Spinal cord (tissue), 10 donors: ENCODE data around the gene NEGR1. TPM values are rescaled to one million over a fixed set of nuclear protein-coding genes. Genes with fewer than 3 reads are reported as not detected.

ENCODE experiments used
- DNase-seq, 6 donors: peaks; one replicate each; pipeline versions ENCODE4 v3.0.0 to v3.0.0-alpha.2; 2013 to 2015; ENCODE audit warnings: low spot score in 6 of 6, low read depth in 4 of 6
- H3K27ac ChIP-seq: one replicate; pipeline ENCODE4 v1.5.1; 2013; ENCODE audit warnings: low read depth, low read length, control low read depth
- H3K27me3 ChIP-seq: one replicate; pipeline ENCODE4 v1.6.1; 2013; ENCODE audit warnings: low read length; ENCODE audit not compliant: control insufficient read depth, insufficient read depth
- H3K36me3 ChIP-seq: one replicate; pipeline ENCODE4 v1.6.1; 2013; ENCODE audit warnings: low read length; ENCODE audit not compliant: control insufficient read depth, insufficient read depth
- H3K4me1 ChIP-seq: one replicate; pipeline ENCODE4 v1.6.1; 2013; ENCODE audit warnings: low read length; ENCODE audit not compliant: control insufficient read depth, insufficient read depth
- H3K4me3 ChIP-seq: one replicate; pipeline ENCODE4 v1.5.1; 2013; ENCODE audit warnings: low read depth, low read length, control low read depth
- H3K9me3 ChIP-seq: one replicate; pipeline ENCODE4 v1.6.1; 2013; ENCODE audit warnings: low read length; ENCODE audit not compliant: control insufficient read depth, insufficient read depth
- WGBS: methylation state at CpG from one replicate; pipeline ENCODE4 v1.1.5; 2013; ENCODE audit warnings: missing lambda C conversion rate; ENCODE audit not compliant: insufficient coverage; 5-methylcytosine and 5-hydroxymethylcytosine counted together
- polyA plus RNA-seq, 2 donors: library from polyadenylated mRNA; unstranded; fragments of 120-200 nt; gene quantifications; one replicate each; pipeline ENCODE4 v1.2.1, GENCODE V29; 2013; ENCODE audit not compliant: insufficient read length in 2 of 2
- total RNA-seq, 2 donors: library from RNA; depleted of rRNA in 1 of 2; stranded (reverse); fragments of 120-200 nt in 1 of 2; fragments of >200 nt in 1 of 2; gene quantifications; one replicate each; pipeline versions ENCODE4 v1.2.3 to v1.2.4, GENCODE V29; 2013 to 2014
- donor health status: healthy.

The NEGR1 gene
- total and polyA plus RNA-seq, 4 donors: 21.4 to 88.6 (median 72.8) TPM

GRCh38 chr1:72207059-72207458 lies 75.3 kb downstream of the NEGR1 start:
- no CpG with 5 or more reads among the region's 1 CpG for WGBS
- Histone ChIP-seq H3K9me3 (no peaks in the 10 kb centered on the region), H3K27ac (no peak overlapping the region), H3K4me3 (no peak overlapping the region), H3K27me3 (no peaks in the 10 kb centered on the region), H3K36me3 (no peaks in the 10 kb centered on the region), H3K4me1 (no peaks in the 10 kb centered on the region)
- no peak for DNase-seq

GRCh38 chr1:72202761-72203160 lies 79.6 kb downstream of the NEGR1 start:
- Histone ChIP-seq H3K27me3 (no peaks in the 10 kb centered on the region), H3K4me1 (no peaks in the 10 kb centered on the region), H3K4me3 (no peak overlapping the region), H3K27ac (no peak overlapping the region), H3K9me3 (peaks cover 5% of the 10 kb centered on the region), H3K36me3 (no peaks in the 10 kb centered on the region)
- WGBS: no CpG with 5 or more reads among the region's 2 CpGs
- DNase-seq: no peak

- H3K27ac ChIP-seq: no peak overlapping the region
- no peaks in the 10 kb centered on the region for H3K27me3 ChIP-seq
- no CpG with 5 or more reads among the region's 3 CpGs for WGBS
- peaks cover 5% of the 10 kb centered on the region for H3K9me3 ChIP-seq
- no peaks in the 10 kb centered on the region for H3K4me1 ChIP-seq
- H3K4me3 ChIP-seq: no peak overlapping the region
- no peak for DNase-seq
- no peaks in the 10 kb centered on the region for H3K36me3 ChIP-seq
These were observed 84.6 kb downstream of the NEGR1 start for GRCh38 chr1:72197786-72198185.

GRCh38 chr1:72186733-72187307 lies 95.5 kb downstream of the NEGR1 start:
- Histone ChIP-seq H3K9me3 (no peaks in the 10 kb centered on the region), H3K27me3 (no peaks in the 10 kb centered on the region), H3K4me1 (no peaks in the 10 kb centered on the region), H3K27ac (no peak overlapping the region), H3K4me3 (no peak overlapping the region), H3K36me3 (no peaks in the 10 kb centered on the region)
- WGBS: no CpG with 5 or more reads among the region's 1 CpG
- DNase-seq: peak in 2 of 6 donors; percentile 41 to 51

- no peaks in the 10 kb centered on the region for H3K36me3 ChIP-seq
- no peaks in the 10 kb centered on the region for H3K27me3 ChIP-seq
- H3K4me3 ChIP-seq: no peak overlapping the region
- no peaks in the 10 kb centered on the region for H3K4me1 ChIP-seq
- no peak overlapping the region for H3K27ac ChIP-seq
- peaks cover 4% of the 10 kb centered on the region for H3K9me3 ChIP-seq
- peak in 2 of 6 donors; percentile 19 to 35 for DNase-seq
- WGBS: 45% methylated on average over 2 of the region's 3 CpGs
These were observed 98.1 kb downstream of the NEGR1 start for GRCh38 chr1:72184099-72184701.

- no peaks in the 10 kb centered on the region for H3K4me1 ChIP-seq
- H3K27ac ChIP-seq: no peak overlapping the region
- H3K36me3 ChIP-seq: no peaks in the 10 kb centered on the region
- no peak overlapping the region for H3K4me3 ChIP-seq
- H3K27me3 ChIP-seq: no peaks in the 10 kb centered on the region
- DNase-seq: no peak
- peaks cover 4% of the 10 kb centered on the region for H3K9me3 ChIP-seq
These were observed 99.5 kb downstream of the NEGR1 start for GRCh38 chr1:72182859-72183258.

- H3K27me3 ChIP-seq: no peaks in the 10 kb centered on the region
- DNase-seq: peak in 2 of 6 donors; percentile 14 to 32
- no peaks in the 10 kb centered on the region for H3K36me3 ChIP-seq
- no CpG with 5 or more reads among the region's 2 CpGs for WGBS
- H3K4me3 ChIP-seq: no peak overlapping the region
- H3K27ac ChIP-seq: no peak overlapping the region
- H3K9me3 ChIP-seq: peaks cover 4% of the 10 kb centered on the region
- H3K4me1 ChIP-seq: no peaks in the 10 kb centered on the region
These were observed 104.1 kb downstream of the NEGR1 start for GRCh38 chr1:72178266-72178665.

GRCh38 chr1:72177711-72178110 lies 104.6 kb downstream of the NEGR1 start:
- H3K4me1 ChIP-seq: no peaks in the 10 kb centered on the region
- H3K27ac ChIP-seq: no peak overlapping the region
- no CpG with 5 or more reads among the region's 1 CpG for WGBS
- DNase-seq: no peak
- no peaks in the 10 kb centered on the region for H3K36me3 ChIP-seq
- H3K27me3 ChIP-seq: no peaks in the 10 kb centered on the region
- H3K4me3 ChIP-seq: no peak overlapping the region
- H3K9me3 ChIP-seq: peaks cover 4% of the 10 kb centered on the region

GRCh38 chr1:72170246-72170645 lies 112.1 kb downstream of the NEGR1 start:
- Histone ChIP-seq H3K27ac (no peak overlapping the region), H3K4me3 (no peak overlapping the region), H3K9me3 (no peaks in the 10 kb centered on the region), H3K4me1 (no peaks in the 10 kb centered on the region), H3K27me3 (no peaks in the 10 kb centered on the region), H3K36me3 (no peaks in the 10 kb centered on the region)
- no peak for DNase-seq

- DNase-seq: no peak
- H3K27ac ChIP-seq: no peak overlapping the region
- no CpG with 5 or more reads among the region's 2 CpGs for WGBS
- H3K4me3 ChIP-seq: no peak overlapping the region
- no peaks in the 10 kb centered on the region for H3K36me3 ChIP-seq
- no peaks in the 10 kb centered on the region for H3K9me3 ChIP-seq
- no peaks in the 10 kb centered on the region for H3K27me3 ChIP-seq
- no peaks in the 10 kb centered on the region for H3K4me1 ChIP-seq
These were observed 115.9 kb downstream of the NEGR1 start for GRCh38 chr1:72166426-72166825.
